GM18861 (cell line): ENCODE results near the gene CDAN1.
A peak's percentile ranks its signal among the peaks of the same experiment; 100 is the strongest.
"Not testable (repeated sequence)": the region's sequence is repeated elsewhere in the genome, so short reads cannot be mapped to it uniquely, and the experiment has no call there.

Source experiments
- ATAC-seq: cut with Tn5 transposase; IDR thresholded peaks from one replicate; pipeline ENCODE4 v1.9.1; 2021; ENCODE audit not compliant: unreplicated experiment

Gene CDAN1, protein sequence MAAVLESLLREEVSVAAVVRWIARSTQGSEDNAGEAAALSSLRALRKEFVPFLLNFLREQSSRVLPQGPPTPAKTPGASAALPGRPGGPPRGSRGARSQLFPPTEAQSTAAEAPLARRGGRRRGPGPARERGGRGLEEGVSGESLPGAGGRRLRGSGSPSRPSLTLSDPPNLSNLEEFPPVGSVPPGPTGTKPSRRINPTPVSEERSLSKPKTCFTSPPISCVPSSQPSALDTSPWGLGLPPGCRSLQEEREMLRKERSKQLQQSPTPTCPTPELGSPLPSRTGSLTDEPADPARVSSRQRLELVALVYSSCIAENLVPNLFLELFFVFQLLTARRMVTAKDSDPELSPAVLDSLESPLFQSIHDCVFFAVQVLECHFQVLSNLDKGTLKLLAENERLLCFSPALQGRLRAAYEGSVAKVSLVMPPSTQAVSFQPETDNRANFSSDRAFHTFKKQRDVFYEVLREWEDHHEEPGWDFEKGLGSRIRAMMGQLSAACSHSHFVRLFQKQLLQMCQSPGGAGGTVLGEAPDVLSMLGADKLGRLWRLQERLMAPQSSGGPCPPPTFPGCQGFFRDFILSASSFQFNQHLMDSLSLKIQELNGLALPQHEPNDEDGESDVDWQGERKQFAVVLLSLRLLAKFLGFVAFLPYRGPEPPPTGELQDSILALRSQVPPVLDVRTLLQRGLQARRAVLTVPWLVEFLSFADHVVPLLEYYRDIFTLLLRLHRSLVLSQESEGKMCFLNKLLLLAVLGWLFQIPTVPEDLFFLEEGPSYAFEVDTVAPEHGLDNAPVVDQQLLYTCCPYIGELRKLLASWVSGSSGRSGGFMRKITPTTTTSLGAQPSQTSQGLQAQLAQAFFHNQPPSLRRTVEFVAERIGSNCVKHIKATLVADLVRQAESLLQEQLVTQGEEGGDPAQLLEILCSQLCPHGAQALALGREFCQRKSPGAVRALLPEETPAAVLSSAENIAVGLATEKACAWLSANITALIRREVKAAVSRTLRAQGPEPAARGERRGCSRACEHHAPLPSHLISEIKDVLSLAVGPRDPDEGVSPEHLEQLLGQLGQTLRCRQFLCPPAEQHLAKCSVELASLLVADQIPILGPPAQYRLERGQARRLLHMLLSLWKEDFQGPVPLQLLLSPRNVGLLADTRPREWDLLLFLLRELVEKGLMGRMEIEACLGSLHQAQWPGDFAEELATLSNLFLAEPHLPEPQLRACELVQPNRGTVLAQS

DNA sequence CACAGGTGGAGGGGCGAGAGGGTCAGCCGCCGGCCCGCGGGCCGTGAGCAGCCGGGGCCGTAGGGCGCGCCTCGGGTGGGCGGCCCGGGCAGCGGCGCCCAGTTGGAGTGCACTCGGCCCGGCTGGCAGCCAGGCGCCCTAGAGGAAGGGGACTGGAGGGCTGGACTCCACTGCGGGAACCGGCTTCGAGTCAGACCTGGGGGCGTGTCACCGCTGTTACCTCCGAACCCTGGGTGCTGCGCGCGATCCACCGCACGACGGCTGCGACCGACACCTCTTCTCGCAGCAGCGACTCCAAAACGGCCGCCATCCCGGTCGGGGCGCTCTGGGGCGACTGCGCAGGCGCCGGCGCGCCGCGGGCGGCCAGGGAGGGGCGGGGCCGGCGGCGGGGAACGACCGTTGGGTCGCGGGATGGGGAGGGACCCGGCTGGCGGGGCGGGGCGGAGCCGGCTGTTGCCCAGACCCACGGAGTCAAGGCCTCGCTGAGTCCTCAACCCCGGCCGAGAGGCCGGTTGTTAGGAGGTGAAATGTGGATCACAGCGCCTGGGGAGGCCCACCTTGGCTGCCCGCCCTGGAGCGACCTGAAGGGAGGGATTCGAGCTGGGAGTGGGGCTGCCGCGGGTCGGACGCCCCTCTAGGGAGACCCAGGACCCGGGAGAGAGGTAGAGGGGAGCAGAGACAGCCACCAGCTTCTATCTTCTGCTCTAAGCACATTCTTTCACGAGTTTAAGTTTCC, at the start of gene CDAN1:
TSS of gene CDAN1 (minus strand) at position 336 of the 736 bp plus-strand sequence. CDS start at position 310, 26 bp downstream.
- peak; percentile 65 for ATAC-seq

DNA sequence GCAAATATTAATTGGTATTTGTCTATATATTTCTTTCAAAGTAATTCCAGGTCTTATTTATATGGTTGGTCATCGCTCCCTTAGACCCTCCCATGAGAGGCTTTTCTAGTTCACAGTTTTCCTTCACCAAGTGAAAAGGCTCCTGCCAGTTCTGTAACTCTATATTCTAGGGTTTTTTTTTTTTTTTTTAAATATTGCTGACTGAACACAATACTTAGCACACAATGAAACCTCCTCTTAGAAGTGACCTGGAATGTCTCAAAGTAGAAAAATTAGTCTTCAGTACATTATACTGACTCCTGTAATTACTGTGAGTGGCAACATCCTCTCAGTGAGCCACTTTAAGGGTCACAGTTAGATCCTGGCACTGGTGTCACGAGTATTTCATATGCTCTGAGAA, 48.6 kb upstream of the CDAN1 start:
- no peak for ATAC-seq

DNA sequence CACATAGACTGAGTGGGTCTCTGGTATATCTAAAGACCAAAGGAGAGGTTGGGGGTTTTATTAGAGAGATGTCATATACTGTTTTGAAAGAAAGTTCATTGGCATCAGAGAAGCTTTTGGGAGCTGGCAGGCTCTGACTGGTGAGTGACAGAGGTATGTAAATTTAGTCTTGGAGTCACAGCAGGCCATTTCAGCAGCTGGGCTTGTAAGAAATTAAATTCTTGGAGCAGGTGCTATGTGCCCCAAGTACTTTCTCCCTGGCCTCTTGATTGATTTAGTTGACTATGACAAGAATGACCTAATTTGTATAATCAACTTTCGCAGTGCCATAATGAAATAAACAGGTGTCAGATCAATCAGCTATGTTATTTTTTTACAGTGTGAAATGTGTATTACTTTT, 47.8 kb upstream of the CDAN1 start:
- ATAC-seq: no peak

DNA sequence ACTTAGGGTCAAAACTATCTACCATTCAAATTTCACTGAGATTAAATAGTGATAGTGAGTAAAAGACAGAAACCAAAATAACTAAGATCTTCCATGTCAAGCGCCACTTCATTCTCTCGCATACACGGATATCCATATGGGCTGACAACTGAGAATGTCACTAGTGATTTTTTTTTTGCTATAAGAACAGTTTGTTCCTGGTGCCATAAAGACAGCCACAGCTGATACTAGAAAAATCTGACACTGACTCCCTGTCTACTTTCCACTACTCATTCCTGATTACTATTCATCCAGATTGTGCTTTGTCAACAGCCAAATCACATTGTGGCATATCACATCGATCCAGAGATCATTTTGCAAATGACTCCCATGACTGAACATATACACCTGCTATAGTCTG, 45.8 kb upstream of the CDAN1 start:
- no peak for ATAC-seq

DNA sequence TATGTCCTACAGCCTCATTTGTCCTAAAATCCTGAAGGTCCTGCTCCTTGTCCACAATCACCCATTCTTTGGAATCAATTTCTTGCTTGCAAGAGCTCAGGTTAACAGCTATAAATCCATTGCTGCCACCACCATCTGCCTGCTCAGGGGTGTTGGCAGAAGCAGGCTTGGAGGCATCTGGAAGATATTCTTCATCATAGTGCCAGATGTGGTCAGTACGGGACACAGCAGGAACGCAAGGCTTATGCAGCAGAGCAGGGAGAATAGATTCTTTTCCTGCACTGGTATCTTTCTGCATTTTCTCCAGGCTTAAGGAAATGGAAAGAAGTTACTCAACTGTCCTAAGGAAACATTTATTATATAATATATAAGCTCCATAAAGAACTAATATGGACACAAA, 38.5 kb upstream of the CDAN1 start:
- ATAC-seq: no peak

DNA sequence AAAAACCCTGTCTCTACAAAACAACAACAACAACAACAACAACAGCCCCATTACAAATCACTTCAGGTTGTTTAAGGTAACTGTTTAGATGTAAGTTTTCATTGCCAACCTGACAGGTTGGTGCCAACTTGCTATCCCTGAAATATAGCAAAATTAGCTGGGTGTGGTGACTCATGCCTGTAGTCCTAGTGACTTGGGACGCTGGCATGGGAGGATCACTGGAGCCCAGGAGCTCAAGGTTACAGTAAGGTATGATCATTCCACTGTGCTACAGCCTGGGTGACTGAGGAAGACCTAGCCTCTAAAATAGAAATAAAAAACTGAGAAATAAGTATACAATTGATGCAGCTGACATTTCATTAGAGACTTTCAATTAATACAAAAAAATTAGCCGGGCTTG, 36.0 kb upstream of the CDAN1 start:
- no peak for ATAC-seq

DNA sequence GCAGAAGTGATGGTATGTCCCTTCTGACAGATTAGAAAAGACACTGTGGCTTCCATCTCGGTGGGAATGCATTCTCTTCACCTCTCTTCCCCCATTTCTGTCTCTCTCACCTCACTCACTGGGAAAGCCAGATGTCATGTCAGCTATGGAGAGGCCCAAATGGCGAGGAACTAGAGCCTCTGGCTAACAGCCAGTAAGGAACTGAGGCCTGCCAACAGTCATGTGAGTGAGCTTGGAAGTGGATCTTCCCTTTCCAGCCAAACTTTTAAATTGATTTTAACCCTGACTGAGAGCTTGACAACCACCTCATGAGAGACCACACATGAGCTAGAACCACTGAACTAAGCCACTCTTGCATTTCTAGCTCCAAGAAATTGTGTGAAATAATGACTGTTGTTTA, 35.2 kb upstream of the CDAN1 start:
- ATAC-seq: no peak

DNA sequence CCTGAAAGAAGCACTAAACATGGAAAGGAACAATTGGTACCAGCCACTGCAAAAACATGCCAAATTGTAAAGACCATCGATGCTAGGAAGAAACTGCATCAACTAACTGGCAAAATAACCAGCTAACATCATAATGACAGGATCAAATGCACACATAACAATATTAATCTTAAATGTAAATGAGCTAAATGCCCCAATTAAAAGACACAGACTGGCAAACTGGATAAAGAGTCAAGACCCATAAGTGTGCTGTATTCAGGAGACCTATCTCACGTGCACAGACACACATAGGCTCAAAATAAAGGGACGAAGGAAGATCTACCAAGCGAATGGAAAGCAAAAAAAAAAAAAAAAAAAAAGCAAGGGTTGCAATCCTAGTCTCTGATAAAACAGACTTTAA, 29.2 kb upstream of the CDAN1 start:
- ATAC-seq: not testable (repeated sequence)

DNA sequence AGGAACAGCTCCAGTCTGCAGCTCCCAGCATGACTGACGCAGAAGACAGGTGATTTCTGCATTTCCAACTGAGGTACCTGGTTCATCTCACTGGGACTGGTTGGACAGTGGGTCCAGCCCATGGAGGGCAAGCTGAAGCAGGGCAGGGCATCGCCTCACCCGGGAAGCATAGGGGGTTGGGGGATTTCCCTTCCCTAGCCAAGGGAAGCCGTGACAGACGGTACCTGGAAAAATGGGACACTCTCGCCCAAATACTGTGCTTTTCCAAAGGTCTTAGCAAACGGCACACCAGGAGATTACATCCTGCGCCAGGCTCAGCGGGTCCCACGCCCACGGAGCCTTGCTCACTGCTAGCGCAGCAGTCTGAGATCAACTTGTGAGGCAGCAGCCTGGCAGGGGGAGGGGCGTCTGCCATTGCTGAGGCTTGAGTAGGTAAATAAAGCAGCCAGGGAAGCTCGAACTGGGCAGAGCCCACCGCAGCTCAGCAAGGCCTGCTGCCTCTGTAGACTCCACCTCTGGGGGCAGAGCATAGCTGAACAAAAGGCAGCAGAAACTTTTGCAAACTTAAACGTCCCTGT, 27.3 kb upstream of the CDAN1 start:
- not testable (repeated sequence) for ATAC-seq

DNA sequence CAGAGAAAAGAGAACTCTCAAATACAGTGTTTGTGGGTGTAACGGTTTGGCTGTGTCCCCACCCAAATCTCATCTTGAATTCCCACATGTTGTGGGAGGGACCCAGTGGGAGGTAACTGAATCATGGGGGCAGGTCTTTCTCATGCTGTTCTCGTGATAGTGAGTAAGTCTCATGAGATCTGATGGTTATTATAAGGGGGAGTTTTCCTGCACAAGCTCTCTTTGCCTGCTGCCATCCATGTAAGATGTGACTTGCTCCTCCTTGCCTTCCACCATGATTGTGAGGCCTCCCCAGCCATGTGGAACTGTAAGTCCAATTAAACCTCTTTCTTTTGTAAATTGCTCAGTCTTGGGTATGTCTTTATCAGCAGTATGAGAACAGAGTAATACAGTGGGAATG, 24.9 kb upstream of the CDAN1 start:
- ATAC-seq: not testable (repeated sequence)

DNA sequence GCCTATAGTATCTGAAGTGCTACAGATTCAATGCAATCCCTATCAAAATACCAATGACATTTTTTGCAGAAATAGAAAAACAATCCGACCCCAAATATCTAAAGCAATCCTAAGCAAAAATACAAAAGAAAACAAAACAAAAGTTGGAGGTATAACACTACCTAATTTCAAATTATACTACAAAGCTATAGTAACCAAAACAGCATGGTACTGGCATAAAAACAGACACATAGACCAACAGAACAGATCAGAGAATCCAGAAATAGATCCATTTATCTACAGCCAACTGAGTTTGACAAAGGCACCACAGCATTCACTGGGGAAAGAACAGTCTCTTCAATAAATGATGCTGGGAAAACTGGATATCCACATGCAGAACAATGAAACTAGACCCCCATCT, 23.8 kb upstream of the CDAN1 start:
- ATAC-seq: no peak

DNA sequence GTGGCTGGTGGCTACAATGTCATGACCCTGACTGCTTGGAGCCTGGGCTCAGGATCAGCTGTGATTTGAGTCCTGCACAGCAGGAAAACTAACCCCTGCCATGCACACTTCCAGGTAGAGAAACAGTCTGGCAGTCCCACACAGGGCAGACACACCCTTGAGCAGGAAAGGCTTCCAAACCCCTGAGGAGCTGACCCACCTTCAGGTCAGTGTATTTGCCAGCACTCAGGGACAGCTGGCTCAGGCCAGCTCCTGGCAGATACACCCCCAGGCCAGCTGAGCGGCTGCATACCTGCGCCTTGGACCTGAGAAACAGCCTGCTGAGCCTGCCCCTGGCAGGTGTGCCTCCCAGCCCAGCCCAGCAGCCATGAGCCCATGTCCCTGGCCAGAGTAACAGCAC, 22.2 kb upstream of the CDAN1 start:
- ATAC-seq: no peak

DNA sequence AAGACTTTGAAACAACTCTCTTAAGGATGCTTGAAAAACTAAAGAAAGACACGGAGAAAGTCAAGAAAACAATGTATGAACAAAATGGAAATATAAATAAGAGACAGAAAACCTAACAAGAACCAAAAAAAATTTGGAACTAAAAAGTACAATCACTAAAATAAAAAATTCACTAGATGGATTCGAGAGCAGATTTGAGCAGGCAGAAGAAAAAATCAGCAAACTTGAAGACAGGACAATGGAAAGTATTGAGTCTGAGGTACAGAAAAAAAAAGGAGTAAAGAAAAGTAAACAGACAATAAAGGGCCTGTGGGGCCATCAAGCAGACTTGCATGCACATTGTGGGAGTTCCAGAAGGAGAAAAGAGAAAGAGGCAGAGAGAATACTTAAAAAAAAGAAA, 13.4 kb upstream of the CDAN1 start:
- no peak for ATAC-seq

DNA sequence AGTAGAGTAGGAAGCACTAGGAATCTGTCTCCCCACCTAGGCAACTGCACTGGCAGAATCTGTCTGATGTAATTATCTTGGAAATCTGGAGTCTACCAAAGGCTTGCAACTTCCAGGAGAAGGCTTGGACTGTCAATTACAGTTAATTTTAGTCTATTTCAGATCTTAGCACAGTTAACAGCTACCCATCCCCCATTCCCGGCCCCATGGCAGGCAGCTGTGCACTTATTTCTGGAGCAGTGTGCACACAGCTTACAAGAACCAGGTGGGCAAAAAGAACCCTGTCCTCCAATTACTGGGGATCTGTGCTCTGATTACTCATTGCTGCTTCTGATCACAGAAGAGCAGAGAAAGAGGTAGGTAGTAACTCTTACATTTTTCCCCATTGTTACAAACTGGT, 12.3 kb upstream of the CDAN1 start:
- no peak for ATAC-seq

DNA sequence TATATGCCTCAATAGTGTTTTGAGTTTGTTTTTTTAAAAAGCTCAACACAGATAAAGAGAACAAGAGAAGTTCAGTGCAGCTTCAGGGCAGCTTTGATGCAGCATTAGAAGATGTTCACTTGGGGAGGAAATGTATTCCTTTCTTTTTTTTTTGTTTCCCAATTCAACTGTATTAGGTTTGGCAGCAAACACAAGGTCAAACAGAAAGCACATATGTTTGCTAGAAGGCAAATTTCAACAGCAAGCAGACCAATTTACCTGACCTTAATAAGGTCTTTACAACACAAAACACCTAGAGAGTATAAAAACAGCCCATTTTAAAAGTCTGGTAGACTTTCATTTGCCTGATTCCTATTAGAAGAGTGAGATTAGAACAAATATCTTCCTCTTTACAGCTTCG, 7.3 kb upstream of the CDAN1 start:
- no peak for ATAC-seq

DNA sequence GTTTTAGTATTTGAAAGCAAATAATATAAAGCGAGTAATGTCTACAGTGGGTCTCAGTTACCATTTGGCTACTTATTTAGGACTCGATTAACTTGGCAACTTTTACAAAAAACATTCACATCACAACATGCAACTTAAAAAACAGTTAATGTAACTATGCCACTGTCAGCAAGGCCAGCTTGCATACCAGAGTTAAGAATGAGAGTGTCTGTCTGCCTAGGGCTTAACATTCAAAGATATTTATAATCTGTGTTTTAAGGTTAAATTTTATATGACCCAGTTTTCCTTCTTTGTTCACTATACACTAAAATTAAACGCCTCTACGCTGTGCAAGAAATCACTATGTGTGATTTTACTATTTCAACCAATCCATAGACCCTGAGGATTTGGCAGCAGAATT, 5.2 kb upstream of the CDAN1 start:
- no peak for ATAC-seq

DNA sequence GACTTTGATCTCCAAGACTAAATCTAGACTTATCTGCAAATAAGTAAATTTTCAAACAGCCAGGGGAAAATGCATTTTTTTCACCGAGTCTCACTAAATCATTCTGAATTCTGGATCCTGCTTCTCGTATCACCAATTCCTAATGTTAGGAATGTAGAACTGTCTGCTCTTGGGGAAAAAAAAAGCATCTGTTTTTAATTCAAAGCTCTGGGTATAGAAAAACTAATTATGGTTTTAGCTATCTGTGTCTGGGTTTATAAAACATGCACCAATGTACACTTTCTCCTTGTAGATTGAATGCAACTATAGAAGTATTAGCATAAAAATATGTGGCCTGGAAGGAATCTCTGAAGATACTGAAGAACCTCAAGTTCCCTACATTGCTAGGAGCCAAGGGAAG, 4.8 kb upstream of the CDAN1 start:
- ATAC-seq: no peak

DNA sequence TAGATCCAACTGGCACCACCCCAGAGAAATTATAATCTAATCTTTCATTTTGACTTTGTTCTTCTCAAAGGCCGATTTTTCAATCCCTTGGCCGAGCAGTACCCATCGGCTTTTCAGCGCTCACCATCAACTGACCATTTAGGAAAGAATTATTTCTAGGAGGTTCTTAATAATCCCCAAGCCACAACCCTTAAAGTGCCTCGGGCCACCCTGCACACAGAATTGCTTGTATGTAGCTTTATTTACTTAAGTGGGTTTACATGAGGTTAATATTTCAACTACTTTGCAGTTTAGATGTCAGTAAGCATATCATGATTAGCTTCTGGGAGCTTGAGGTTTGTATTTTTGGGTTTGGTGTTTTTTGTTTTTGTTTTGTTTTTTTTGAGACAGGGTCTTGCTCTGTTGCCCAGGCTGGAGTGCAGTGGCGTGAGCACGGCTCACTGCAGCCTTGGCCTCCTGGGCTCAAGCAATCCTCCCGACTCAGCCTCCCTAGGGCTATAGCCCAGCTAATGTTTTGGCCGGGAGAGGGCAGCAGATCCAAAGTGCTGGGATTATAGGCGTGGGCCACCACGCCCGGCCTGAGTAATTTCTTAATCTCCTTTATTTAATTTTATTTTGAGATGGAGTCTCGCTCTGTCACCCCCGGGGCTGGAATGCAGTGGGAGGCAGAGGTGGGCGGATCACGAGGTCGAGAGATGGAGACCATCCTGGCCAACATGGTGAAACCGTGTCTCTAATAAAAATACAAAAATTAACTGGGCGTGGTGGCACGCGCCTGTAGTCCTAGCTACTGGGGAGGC, 801 bp upstream of the CDAN1 start:
- no peak for ATAC-seq

DNA sequence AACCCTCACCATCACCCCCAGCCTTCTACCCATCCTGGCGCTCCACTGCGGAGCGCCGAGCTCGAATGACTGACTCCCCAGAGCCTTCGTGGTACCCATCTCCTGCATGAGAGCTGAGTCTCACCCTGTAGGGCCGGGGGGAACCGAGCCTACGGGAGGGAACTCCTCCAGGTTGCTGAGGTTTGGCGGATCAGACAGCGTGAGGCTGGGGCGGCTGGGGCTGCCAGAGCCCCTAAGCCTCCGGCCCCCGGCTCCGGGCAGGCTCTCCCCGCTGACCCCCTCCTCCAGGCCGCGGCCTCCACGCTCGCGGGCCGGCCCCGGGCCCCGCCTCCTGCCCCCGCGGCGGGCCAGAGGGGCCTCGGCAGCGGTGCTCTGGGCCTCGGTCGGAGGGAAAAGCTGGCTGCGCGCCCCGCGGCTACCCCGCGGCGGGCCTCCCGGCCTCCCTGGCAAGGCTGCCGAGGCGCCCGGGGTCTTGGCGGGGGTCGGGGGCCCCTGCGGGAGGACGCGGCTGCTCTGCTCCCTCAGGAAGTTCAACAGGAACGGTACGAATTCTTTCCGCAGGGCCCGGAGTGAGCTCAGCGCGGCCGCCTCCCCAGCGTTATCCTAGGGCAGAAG, 643 bp downstream of the CDAN1 start:
- ATAC-seq: no peak
